Hematopoietic multipotent progenitor cell treated with erythropoietin and hydrocortisone succinate and interleukin-3 and kit ligand, for 8 days (in vitro differentiated cells): Measurements from ENCODE around the gene NOTUM.

Experiments used
- DNase-seq: peaks from one replicate; pipeline ENCODE4 v3.0.0-alpha.2; 2015

NOTUM gene

DNA sequence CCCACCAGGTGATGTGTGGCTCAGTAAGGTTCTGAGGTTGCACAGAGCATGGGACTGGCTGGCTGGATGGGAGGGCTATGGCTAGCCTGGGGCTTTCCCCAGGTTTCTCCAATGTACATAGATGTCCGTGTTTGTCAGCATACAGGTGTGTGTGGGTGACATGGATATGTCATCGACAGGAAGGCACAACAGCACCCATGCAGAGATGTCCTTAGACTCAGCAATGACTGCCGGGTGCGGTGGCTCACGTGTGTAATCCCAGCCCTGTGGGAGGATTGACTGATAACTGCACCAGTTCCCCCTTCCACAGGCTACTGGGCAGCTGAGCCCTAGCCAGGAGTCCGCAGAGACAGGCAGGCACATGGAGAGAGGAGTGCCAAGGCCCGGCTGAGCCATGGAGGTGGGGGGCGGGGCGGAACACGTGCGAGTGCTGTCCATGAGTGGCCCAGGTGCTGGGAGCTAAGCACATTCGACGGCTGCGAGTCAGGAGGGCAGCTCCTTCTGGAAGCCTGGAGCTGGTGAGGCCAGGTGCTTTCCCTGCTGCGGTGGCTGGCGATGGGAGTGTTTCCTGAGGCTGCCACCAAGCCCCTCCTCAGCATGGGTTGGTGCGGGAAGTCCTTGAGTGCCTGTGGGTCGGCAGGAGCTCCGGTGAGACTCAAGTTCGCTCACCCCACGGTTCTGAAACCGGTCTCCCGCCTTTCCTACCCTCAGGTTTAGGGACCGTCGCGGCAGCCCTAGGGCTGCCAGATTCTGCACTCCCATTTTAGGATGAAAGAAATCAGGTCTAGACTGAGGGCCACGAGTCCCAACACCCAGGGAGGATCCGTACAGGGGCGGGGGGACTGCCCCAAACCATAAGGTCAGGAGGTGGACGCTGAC lies 15.6 kb upstream of the NOTUM start:
- DNase-seq, result peak; percentile 29

DNA sequence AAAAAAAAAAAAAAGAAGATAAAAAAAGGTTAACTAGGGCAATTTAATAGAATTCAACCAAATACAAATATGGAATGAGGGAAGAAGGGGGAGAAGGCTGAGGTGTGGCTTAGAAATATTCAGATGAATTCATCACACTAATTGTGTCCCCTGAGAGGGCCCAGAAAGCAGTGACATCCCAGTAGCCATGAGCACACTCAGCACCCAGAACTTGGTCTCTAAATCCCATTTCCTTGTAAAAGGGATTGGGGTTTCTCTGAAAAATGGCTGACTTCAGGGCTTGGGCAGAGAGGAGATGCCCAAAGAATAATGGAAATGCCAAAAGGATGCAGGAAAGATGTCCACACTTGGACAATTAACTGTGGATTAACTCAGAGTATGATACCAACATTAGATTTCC lies 12.4 kb upstream of the NOTUM start:
- no peak for DNase-seq

DNA sequence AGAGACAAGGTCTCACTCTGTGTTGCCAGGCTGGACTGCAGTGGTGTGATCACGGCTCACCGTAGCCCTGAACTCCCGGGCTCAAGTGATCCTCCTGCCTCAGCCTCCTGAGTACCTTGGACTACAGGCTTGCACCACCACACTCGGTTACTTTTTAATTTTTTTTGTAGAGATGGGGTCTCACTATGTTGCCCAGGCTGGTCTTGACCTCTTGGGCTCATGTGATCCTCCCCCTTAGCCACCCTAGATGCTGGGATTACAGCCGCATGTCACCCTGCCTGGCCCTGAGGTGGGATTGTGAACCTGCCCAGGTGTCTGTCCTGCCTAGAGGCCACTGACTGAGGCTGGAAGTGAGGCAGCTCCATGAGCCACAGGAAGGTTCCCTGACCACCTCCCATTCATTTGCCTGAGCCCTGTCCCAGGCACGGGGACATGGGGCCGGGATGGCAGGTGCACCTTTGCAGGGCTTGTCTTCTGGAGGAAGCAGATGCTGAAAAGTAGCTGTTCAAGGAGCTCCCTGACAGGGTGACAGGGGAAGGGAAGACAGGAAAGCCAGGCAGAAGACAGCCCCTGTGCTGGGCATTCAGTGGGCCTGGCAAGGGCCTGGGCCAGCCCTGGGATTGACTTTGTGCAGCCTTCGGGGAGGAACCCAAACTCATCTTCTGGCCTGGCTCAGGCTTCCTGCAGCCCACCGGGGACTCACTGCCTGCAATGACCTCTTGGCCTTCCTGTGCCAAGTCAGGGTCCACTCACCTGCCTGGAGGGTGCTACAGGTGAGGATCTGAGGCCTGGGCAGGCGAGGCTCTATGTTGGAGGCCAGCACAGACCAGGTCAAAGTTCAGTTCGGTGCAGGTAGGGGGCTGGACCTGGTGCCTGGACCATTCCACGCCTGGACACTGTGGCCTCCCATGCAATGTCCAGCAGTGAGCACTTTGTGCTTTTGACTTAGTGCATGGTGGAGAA lies 8.1 kb upstream of the NOTUM start:
- no peak for DNase-seq

DNA sequence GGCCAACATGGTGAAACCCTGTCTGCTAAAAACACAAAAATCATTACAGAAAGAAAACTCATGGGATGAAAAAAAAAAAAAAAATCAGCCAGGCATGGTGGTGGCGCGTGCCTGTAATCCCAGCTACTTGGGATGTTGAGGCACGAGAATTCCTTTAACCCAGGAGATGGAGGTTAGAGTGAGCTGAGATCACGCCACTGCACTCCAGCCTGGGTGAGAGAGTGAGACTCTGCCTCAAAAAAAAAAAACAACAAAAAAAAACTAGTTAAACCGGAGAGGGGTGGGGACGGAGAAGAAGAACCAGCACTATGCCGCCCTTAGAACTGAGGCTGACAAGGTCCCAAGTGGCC lies 7.4 kb upstream of the NOTUM start:
- no peak for DNase-seq

DNA sequence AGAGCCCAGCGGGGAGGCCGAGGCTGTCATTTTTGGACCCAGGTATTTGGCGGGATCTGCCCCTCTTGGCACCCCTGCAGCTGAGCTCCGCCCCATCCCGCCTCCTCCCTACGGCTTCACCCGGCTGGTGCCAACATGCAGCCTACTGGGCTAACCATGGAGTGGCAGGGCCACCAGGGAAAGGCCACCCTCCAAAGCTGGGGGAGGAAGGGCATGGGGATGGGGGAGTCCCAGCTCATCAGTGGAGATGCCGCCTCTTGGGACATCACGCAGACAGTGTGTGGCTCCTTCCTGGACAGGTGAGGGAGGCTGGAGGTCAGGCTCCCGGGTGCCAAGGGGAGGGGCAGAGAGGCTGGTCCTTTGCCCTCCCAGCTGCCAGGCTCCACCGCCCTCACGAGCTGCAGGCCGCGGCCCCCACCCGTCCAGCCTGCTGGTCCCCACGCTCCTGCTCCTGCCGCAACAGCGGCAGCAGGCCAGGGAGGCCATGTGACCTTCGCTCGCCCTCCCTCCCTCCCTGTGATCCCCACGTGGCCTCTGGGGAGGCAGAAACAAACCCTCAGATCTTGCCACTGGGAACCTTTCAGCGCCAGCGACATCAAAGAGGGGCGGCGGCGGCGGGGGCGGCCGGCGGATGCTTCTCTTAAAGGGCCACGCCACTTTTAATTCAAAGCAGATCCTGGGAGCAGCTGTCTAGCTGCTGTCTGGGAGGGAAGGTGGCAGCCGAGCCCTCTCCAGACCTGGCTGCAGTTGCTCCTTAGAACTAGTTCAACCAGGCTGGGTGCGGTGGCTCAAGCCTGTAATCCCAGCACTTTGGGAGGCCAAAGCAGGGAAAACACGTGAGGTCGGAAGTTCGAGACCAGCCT lies 6.8 kb upstream of the NOTUM start:
- DNase-seq, result peak; percentile 88

DNA sequence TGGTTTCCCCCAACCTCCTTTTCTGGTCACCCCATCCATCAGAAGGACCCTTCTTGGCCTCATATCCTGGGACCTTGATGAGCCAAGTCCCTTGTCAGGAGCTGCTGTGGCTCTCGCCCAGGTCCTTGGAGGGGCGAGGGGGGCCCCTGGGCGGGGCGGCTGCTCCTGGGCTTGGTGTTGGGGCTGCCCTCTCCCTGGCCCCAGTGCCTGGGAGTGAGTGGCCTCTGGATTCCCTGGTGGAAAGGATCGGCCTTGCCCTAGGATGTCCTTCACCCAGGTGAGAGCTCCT lies 6.2 kb upstream of the NOTUM start:
- DNase-seq, result no peak

DNA sequence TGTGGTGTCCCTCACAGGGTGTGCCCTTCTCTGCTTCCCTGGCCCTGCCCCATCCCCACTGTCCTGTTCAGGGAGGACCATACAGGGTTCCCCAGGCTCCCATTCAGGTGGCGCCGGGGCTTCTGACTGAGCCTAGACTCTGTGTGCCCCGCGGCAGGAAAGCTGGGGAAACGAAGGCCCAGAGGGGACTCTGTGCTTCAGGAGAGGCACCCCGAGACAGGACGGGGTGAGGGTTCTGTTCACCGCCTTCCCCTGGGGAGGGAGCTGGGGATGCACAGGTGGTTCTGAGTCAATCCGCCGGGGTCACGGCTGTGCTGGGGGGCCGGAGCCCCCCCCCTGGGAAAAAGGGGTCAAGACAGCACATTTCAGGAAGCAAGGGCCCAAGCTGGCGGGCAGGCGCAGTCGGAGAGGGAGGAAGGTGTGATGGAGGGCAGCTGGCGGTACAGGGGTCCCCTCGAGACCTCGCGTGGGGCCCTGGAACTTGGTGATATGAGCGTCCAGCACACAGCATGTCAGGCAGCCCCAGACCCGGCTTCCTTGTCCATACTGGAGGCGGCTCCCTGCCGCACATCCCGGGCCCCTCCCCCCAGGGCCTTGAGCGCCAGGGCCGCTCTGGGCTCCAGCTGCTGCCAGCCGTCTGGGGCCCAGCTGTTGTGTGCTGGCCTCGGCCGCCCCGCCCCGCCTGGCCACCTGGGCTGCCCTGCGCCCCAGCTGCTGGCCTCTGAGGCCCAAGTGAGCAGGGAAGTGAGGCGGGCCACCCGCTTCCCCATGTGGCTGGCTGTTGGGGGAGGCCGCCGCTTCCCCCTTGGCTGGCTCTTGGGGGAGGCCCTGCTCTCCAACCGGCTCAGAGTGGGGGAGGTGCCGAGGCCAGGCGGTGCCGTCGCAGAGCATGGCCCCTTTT lies 5.6 kb upstream of the NOTUM start:
- DNase-seq, result no peak

DNA sequence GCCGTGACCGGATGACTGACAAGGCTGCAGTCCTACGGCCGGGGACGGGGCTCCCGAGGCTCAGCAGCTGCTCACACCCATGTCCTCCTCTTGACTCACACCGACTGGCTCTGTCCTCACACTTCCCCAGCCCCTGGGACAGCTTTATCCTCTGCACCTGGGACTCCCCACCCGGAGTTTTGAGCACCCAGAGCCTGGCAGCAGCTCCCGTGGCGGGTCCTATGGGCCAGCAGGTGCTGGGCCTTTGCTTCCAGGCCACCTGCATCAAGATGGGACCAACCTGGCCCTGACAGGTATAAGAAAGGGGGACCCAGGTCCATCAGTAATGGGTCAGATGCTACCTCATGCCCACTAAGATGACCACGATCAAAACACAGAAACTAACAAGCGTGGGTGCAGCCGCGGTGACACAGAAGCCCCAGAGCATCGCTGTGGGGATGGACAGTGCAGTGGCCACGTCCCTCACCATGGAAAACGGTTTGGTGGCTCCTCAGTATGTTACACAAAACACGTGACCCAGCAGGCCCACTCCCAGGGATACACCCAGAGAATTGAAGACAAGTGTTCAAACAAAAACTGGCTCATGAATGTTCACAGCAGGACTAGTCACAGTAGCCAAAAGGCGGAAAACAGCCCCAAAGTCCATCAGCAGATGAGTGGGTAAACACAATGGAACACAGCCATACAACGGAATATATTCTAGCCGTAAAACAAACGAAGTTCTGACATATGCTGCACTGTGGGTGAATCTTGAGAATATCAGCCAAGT lies 3.3 kb upstream of the NOTUM start:
- DNase-seq, result no peak

DNA sequence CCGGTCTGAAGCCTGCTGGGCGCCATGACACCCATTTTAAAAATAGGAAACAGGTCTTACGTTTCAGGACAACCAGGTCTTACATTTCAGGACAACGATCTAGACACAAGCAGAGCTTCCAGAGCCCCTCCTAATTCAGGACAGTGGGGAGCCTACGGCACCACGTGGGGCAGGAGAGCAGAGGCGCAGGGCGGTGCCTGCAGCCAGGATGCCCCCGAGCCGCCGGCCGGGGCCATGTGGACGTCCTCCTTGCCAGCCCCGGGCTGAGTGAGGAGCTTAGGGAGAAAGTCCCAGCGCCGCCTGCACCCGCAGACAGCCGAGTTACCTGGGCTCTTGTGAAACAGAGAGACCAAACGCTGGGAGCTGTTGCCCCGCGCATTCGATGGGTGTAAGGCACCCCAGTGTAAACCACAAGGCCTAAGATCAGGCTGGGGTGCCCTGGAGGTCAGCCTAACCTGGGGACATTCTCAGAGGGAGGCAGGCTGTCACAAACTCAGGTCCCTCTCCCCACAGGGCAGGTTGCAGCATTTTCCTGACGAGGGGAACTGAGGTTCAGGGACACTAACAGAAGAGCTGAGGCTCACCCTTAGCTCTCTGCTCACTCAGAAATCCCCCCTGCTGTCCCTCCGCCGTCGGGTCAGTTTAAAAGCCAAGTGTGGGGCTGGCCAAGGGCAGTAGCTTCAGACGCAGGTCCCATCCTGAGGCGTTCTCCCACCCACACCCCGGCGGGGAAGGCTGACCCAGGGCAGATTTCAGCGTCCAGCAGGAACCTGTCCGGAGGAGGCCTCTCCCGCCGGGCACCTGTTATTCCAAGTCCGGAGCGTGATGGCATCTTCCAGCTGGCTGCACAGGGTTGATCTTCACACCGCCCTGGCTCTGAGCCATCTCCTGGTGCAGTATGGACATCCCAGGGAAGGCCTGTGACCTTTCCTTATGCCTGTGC lies 1.8 kb upstream of the NOTUM start:
- DNase-seq, result no peak

DNA sequence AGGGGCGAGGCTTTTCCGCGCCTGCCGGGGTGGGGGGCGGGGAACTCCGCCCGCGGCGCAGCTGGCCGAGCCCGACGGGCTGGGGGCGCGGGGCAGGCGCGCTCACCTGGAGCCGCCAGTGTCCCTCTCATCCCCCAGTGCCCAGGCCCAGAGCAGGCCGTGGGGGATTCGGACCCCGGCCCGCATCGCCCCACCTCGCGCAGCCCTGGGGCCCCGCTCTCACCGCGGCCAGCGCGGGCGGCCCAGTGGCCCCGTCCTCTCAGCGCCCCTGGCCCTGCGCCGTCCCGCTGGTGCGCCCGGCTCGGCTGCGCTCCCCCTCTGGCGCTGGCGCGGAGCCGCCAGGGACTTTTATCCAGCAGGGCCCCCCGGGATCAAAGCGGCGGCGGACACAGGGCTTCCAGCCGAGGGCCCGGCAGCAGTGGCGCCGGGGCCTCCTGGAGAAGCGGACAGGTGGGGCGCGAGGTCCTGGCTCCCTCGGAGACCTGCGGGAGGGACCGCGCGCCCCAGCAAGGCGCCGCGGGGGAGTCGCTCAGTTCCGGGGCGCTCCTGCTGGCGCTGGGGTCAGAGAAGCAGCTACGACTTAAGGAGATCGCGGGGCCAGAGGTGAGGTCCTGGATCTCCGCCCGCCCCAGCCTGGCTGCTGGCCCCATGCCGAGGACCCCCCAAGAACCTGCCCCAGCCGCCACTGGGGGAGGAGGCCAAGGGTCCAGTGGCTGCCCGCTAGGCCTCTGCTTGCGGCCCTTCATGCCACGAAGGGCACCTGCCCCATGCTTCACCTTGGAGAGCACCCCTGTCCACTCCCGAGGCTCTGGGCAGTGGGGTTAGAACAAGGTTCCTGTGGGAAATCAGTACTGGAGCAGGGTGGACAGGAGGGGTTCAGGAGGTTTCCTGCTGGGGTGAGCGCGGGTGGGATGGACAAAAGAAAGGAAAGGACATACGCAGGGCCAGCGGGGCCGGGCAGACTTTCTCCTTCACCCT lies 823 bp upstream of the NOTUM start:
- no peak for DNase-seq

DNA sequence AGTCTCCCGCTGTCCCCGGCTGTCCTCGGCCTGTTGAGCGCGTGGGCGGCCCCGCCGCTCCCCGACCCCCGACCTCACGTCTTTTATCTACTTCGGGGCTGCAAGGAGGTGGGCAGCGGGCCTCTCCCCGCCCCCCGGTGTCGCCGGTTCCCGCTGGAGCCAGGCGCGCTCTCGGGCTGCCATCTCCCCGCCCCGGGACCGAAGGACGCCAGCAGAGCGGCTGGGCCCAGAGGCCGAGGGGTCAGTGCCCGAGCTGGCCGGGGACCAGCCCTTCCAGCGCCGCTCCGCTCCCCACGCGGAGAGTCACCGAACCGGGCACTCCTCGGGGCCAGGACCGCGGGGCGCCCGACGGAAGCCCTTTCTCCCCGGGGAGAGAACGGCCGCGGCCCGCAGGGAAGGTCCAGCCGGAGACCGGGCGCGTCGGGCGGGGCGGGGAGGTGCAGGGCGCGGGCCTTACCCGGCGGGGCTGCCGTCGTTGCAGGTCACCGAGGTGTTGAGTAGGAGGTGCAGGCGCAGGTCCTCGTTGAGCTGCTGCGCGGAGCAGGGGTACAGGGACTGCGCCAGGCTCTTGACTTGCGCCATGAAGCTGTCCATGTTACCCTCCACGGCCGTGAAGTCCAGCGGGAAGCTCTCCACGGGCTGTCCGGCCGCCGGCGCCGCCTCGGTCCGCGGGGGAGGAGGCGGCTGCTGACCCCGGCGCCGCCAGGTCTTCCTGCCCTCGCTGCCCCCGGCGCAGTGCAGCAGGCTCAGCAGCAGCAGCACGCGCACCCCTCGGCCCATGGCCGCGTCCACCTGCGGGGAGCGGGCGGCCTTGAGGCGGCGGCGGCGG lies 643 bp downstream of the NOTUM start:
- DNase-seq, result no peak

DNA sequence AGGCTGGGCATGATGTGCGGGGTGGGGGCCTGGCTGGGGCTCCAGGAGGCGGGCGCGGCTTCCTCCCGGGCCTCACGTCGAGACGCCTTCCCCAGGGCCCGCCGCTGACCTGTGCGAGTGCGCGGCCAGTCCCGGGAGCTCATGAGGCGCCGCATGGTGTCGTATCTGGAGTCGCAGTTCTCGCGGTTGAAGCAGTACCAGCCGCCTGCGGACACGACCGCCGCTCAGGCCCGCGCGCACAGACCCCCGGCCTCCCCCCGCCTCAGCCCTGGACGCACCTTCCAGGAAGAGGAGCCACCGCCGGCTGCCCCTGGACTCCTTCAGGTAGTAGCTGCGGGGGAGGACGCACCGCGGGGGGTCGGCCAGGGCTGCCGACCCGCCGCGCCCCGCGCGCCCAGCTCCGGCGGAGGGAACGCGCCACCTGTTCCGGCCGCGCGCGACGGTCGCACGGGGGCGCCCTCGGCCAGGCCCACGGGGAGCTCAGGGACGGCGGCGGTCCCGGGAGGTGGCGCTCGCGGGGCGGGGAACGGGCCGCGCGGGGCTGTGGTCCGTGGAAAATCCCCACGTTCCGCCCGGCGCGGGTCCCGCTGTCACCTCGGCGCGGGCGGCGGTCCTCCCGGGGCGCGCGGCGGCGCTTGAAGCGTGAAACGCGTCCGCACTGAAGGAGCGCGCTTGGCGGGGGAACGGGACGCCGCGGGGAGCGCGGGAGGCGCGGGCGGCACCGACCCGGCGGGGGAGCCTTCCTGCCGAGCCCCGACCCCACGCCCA lies 1.4 kb downstream of the NOTUM start:
- DNase-seq, result peak; percentile 48

DNA sequence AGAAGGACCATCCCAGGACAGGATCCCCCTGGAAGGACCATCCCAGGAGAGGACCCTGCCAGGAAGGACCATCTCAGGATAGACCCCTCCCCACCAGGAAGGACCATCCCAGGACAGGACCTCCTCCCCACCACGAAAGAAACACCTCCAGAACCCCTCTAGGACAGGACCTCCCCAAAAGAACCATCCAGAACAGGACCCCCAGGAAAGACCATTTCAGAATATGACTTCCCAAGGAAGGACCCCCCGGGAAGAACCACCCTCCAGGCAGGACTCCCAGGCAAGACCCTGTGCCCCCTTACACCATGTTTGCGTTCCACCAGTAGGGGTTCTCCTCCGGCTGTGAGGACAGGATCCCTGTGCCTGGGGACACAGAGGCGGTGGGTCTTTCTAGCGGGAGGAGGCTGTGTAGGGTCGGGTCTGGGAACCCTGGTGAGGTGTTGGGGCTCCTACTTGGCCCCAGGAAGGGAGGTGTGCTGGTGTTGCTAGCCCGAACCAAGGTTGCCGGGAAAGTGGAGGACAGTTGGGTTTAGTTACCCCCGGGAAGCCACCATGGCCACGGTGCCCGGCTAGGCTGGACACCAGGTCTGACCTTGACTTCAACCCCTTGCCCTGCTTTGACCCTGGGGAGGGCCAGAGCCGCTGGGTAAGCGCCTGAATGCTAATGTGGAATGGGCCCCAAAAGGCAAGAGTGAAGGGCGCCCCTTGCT lies 2.2 kb downstream of the NOTUM start:
- no peak for DNase-seq

DNA sequence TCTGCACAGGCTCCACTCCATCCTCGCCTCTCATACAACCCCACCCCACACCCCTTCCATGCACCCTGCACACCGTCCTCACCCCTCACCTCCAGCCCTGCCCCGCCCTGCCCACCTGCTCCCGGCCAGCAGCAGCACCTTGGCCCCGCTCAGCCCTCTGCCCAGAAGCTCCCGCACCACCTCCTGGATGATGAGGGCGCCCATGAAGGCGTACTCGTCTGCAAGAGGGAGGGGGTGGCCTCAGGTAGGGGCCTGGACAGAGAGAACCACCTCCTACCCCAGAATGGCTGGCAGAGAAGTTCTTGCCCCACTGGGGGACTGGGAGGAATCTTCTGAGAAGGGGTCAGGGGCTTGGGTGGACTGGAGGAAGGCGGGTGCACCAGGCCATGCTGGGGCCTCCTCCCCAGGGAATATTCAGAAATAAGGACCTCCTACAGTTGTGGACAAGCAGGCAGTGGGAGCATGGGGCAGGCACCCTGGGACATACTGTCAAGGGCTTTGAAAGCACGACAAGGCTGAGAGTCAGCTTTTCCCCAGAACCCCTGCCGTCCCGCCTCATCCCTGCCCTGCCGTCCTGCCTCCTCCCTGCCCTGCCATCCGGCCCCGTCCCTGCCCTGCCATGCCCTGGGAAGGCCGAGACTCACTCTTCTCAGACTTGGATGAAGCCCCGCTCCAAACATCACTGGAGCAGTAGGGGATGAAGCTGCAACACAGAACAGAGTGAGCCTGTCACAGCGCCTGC lies 3.1 kb downstream of the NOTUM start:
- no peak for DNase-seq
